WI38 (cell line): ENCODE measurements around the gene UBE2D3.

Experiments
- H3K4me3 ChIP-seq: 2 replicates; pipeline ENCODE4 v1.5.1; 2011; ENCODE audit warnings: low read depth, mild to moderate bottlenecking, control low read depth, low read length
- CTCF ChIP-seq: IDR thresholded peaks from 2 replicates; pipeline ENCODE4 v1.5.1; 2012; ENCODE audit warnings: low read depth, mild to moderate bottlenecking, control low read depth, low read length

Gene UBE2D3

GRCh38 chr4:102862747-102863146 lies 35.4 kb upstream of the UBE2D3 start:
- TF ChIP-seq CTCF = no peak

DNA sequence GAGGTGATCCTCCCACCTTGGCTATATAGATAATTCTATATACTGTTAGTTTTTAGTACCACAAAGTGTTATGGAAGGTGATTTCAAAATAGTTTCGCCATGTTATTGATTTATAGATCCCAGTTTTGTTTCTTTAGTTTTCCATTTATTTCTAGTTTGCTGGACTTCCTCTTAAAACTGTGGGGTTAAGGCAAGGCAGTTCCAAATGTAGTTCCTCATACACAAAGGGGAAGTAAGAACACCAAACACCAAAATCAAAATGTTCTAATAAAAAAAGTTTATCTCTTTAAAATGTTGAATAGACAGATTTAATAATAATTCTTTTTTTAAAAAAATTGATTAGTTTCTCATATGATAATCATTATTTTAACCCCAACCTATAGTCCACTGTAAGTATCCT lies 34.7 kb upstream of the UBE2D3 start:
- TF ChIP-seq CTCF = no peak
- H3K4me3 ChIP-seq = no peak overlapping the region

More at GRCh38 chr4:102862747-102863146, 35.4 kb upstream of the UBE2D3 start:
- no peak overlapping the region for H3K4me3 ChIP-seq

DNA sequence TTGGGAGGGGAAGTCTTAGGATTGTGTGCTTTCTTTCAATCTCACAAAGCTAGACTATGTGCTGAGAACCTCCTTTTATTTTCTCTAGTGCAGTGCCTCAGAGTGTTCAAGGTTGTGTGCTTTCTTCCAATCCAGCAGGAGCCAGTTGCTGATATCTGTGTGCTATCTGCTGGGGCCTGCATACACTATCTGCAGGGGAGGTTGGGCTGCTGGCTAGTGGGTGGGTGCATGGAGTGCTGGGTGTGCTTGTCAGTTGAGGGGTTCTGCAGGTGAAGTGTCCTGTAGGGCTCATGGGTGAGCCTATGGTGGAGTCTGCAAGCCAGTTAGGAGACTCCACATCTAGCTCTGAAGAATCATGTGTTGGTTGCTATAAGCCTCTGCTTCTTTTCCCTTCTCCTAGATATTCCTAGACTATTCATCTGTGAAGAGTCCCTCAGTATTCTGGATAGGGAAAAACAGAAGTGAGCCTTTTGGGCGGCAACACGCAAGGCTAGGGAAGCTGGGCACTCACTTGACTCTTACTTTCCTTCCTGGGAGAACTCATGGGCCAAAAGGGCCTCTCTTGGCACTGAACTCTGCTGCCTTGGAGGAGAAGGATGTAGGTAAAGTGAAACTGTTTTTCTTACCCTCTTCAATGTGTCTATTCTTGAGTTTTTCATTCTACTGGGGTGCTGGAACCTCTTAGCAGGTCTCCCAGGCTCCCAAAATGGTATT lies 33.4 kb upstream of the UBE2D3 start:
- no peak overlapping the region for H3K4me3 ChIP-seq
- no peak for TF ChIP-seq CTCF

DNA sequence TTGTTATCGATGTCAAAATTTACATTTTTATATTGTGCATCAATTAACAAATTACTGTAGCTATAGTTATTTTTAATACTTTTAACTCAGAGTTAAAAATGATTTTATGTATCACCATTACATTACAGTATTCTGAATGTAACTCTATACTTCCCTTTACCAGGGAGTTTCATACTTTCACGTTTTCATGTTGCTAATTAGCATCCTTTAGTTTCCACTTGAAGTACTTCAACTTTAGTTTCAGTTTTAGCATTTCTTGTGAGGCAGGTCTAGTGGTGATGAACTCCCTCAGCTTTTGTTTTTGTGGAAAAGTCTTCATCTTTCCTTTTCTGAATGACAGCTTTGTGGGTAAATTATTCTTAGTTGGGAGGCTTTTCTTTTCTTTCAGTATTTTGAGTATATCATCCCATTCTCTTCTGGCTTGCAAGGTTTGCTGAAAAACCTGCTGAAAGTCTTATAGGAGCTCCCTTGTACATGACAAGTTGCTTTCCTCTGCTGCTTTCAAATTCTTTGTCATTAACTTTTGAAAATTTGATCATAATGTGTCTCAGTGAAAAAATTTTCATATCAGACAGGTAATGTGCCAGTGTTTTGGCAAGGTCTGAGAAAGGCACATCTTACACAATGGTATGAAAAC lies 31.6 kb upstream of the UBE2D3 start:
- no peak for TF ChIP-seq CTCF
- H3K4me3 ChIP-seq = no peak overlapping the region

DNA sequence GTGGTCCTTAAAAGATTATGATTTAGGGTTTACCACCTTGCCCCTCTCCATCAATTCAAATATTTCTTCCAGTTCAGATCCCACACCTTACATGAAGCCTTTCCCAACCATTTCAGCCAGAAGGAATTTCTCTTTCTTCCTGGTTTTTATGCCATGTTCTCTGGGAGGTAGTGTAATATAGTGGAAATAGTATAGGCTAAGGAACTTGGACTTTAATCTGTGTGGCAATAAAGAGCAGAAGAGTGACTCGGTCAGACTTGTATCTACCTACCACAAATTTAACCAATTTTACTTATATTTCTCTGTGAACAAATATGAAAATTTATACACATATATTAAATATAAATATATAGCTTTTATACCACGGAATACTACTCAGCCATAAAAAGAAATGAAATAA lies 23.0 kb upstream of the UBE2D3 start:
- TF ChIP-seq CTCF = no peak
- no peak overlapping the region for H3K4me3 ChIP-seq

DNA sequence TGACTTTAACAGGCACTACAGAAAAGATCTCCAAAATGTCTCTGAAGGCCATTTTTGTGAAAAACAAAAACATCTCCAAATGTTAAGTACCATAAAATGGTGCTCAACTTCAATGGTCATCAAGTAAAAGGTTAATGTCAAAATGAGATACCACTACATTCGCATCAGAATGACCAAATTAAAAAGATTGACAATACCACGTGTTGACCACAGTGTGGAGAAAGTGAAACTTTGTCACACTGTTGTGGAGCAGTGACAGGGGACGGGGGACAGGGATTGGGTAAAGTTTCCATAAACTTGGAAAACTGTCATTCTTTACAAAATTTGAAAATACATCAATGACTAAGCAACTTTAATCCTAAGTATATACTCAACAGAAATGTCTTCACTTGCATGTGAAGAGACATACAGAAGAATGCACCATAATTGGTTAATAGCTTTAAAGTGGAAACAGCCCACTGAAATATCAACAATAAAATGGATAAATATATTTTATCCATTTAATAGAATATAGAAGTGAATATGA lies 22.3 kb upstream of the UBE2D3 start:
- no peak for TF ChIP-seq CTCF
- H3K4me3 ChIP-seq = no peak overlapping the region

- no peak for TF ChIP-seq CTCF
- H3K4me3 ChIP-seq = no peak overlapping the region
Observed at GRCh38 chr4:102847687-102848086, 20.3 kb upstream of the UBE2D3 start.
